SKM-1 treated with dmso at 0.1 percent for 144 hours (cell line): Measurements from ENCODE around the gene TADA1.
"Not testable (repeated sequence)": the region's sequence is repeated elsewhere in the genome, so short reads cannot be mapped to it uniquely, and the experiment has no call there.

Source experiments
- DNase-seq: peaks from one replicate; lab custom pipeline; 2025; ENCODE audit not compliant: unreplicated experiment; lab: John Stamatoyannopoulos, UW

The TADA1 gene

DNA sequence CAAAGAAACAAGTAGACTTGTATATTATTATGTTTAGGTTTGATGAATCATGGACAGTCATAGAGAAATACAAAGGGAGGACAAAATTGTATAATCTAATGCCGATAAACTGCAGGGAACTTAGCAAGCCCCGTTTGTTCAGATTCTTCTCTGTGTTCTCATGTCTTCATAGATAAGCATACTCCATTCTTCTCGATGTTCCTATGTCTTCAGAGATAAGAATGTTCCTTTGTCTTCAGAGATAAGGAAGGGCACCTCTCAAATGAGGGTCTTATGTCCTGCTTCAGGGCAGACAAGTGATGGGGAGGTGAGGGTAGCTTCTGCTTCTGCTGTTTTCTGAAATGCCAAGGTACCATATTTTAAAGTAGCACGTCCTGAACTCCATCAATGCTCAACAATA, 19.7 kb upstream of the TADA1 start:
- no peak for DNase-seq

DNA sequence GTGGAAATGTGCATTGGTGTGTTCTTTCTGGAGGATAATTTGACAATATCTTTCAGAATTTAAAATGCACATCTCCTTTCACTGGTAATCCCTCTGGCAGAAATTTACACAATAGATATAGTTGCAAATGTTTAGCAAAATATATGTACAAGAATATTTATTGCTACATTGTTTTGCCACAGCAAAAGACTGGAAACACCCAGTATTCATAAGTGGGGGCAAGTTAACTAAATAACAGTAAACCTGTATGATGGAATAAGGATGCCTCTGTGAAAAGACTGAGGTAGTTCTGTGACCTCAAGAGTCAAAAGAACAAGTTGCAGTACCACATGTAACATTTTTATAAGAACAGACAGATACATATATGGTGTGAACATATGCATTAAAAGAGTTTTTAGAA, 13.7 kb upstream of the TADA1 start:
- no peak for DNase-seq

DNA sequence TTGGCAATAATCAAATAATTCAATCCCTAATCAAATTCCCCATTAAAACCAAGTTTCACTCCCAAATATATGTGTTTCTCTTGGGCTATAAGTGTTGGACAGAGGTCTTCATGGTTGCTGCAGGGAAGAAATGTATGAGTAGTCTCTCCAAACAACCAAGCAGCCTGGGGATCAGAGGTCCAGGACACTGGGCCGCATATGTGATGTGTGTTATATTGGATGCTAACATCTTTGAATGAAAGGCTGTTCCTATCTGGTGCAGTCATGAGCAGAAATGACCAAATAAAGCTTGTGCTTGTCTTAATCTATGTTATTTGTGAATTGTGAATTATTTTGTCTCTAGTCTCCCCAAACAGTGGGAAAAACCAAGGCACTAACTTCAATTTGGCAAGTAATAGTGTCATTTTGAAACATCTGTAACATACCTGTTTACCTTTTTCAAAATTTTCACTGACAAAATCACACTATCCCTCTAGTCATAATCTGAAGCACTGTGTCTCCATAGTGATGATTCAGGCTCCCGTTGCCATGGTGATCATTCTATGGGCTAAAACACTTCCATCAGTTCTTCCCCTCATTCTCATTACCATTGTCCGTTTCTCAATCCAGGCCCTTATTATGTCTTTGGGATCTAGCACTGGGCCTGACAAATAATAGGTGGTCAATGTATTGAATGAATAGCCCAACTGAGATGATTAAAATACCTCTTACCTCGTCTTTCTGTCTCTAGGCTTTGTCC, 12.5 kb upstream of the TADA1 start:
- DNase-seq, result no peak

DNA sequence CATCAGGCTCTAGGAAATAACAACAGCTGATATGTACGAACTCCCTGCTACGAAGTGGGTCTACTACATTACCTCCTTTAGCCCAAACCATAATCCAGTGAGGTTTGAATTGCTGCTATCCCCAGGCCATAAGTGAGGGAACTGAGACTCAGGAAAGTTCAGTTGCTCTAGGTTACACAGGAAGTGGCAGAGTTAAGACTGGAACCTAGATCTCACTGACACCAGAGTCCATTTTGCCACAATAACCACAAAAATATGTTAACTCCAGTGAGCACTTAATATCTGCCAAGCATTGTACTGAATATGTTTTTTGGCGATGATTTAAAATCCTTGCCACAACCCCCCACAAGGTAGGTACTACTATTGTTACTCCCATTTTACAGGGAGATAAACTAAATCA, 8.9 kb upstream of the TADA1 start:
- no peak for DNase-seq

DNA sequence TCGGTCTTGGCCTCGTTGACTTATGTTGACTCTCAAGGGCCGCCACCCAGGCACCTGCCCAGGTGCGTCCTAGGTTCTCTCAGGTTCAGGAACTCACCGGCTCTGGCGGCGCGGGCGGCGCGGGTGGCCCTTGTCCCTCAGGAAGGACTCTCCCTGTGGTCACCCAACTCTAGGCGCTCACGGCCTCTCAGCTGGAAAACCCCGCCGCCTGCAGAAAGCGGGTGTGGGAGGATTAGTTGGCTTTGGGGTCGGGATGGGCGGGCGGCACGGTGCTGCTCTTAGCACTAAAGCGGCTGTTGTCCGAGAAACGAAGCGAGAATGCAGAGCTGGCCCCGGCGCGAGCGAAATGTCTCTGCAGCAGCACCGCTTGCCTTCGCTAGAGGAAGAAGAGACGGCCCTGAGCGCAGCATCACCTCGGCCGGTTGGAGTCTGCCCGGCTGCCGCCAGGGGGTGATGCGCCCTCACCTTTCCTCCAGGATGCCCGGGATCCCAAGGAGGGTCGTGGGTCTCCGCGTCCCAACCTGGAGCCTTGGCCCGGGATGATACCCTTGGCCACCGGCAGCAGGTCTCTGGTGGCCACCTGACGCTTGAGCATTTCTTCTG, 8.1 kb upstream of the TADA1 start:
- no peak for DNase-seq

DNA sequence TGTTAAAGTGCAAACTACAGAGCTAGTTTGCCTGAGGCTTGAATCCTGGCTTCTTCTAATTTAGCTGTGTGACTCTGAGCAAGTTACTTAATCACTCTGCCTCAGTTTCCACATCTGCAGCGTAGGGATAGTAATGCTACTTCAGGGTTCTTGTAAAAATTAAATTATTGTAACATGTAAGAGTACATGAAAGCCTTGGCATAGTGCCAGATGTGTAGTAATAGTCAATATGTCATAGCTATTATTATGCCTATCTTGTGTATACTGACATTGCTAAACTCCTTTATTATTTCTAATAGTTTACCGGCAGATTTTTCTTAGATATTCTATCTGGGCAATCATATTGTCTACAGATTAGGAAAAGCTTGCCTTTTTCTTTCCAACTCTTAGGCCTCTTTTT, 6.8 kb upstream of the TADA1 start:
- no peak for DNase-seq

DNA sequence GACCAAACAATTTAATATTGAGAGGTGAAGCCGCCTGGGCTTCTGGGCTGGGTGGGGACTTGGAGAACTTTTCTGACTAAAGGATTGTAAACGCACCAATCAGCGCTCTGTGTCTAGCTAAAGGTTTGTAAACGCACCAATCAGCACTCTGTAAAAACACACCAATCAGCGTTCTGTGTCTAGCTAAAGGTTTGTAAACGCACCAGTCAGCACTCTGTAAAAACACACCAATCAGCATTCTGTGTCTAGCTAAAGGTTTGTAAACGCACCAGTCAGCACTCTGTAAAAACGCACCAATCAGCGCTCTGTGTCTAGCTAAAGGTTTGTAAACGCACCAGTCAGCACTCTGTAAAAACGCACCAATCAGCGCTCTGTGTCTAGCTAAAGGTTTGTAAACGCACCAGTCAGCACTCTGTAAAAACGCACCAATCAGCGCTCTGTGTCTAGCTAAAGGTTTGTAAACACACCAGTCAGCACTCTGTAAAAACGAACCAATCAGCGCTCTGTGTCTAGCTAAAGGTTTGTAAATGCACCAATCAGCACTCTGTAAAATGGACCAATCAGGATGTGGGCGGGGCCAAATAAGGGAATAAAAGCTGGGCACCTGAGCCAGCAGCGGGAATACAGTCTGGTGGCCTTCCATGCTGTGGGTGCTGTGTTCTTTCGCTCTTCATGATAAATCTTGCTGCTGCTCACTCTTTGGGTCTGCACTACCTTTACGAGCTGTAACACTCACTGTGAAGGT, 2.3 kb upstream of the TADA1 start:
- DNase-seq, result not testable (repeated sequence)

DNA sequence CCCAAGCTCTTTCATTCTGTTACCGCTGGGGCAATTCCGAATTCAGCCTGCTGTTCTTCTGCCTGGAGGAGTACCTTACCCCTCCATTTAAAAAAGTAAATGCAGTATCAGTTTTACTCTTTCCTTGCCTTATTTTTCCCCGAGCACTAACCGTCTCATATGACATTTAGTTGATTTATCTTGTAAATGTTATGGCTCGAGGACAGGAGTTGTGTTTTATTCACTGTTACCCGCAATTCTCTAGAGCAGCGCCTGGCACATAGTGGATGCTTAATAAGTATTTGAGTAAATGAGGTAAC, 425 bp upstream of the TADA1 start:
- no peak for DNase-seq

DNA sequence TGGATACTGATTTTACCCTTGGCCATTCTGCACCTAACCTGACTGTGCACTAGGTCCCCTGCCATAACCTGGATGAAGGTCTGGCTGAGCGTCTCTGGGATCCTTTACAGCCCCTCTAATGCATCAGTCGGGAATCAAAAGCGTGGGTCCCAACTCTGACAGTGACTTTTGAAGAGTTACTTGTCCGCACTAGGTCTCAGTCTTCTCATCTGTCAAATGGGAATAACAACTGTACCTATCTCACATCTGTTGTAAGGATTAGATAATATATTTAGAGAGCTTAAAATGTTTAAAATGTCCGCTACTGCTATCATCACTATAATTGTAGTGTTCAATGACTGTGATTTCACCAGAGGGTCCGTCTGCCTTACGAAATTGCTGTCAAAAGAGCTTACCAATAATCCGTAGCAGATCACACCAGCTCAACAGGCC, 746 bp downstream of the TADA1 start:
- DNase-seq, result no peak

DNA sequence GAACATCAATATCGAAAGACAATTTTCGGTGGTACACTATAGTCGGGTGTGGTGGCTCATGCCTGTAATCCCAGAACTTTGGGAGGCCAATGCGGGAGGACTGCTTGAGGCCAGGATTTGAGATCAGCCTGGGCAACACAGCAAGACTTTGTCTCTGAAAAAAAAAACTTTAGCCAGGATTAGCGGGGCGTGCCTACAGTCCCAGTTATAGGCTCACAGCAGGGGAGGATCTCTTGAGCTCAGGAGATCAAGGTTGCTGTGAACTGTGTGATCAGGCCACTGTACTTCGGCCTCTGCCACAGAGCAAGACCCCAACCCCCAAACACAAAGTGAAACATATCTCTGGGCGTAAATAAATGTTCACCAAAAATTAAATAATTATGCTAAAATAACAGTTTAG, 1.6 kb downstream of the TADA1 start:
- no peak for DNase-seq

DNA sequence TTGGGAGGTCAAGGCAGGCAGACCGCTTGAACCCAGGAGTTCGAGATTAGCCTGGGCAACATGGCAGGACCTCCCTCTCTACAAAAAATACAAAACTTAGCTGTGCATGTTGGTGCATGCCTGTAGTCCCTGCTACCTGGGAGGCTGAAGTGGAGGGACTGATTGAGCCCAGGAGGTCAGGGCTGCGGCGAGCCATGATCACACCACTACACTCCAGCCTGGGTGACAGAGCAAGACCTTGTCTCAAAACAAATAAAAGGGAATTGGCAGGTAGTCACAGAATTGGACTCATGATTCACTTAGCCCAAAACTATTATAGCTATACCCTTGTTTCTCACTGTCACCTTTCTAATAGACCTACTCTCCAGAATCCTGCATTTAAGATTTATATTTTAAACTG, 5.5 kb downstream of the TADA1 start:
- no peak for DNase-seq

DNA sequence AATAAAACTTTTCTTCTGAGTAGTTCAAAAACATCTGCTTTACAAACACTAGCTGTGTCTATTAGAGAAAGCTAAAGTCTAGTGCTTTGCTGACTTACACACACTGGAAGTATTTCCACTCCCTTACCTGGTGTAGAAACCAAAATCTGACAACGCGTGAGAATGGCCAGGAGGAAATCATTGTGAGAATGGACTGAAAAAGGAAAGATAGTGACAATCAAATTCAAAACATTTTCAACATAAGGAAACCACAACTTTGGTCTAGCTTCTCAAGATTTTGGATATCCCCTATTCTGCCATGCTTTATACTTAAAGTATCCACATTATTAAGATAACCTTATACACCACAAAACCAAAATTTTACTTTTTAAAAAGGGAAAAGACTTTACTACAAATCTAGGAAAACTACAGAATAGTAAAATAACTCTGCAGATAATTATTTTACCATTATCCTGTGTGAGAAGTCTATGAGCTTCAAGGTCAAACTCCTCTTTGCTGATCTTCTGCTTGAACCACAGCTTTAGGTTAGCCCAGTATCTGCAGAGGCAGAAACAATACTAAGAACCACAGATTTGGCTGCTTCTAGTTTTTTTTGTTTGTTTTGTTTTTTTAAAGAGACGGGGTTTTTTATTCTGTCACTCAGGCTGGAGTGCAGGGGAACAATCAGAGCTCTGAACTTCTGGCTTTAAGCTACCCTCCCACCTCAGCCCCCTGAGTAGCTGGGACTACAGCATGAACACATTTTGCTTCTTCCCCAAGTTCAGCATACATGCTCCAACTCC, 6.6 kb downstream of the TADA1 start:
- DNase-seq, result no peak

DNA sequence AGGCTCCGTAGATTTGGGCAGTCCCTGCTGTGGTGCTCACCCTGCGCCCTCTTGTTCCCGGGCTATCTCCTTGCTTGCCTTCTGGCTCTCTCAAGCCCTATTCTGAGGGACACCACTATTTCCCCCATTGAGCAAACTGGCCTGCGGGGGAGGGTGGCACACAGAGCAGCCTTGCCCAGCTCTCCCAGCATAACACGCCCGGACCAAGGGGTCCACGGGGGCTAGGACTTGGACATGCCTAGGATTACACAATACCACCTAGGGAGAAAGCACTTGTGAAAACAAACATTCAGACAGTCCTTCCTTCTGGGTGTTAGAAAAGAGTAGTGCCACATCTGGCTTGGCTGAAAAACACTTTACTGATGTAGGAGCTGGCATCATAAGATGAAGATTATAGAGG, 7.4 kb downstream of the TADA1 start:
- DNase-seq, result no peak

DNA sequence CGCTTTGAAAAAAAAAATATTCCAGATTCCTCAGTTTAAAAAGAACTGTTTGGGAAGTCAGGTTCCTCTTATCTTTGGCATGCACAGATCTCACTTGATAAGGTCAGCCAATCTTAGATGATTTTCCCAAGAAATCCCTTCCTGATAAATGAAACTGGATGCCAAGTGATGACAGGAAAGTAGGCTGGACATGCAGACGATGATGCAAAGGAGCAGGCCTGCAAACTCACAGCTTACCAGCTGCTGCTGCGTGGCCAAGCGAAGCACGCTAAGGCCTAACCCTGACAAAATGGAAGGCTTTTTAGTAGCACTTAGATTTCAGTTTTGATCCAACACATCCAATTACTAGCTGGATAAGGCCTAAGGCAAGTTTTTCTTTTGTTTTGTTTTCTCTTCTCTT, 10.1 kb downstream of the TADA1 start:
- no peak for DNase-seq

DNA sequence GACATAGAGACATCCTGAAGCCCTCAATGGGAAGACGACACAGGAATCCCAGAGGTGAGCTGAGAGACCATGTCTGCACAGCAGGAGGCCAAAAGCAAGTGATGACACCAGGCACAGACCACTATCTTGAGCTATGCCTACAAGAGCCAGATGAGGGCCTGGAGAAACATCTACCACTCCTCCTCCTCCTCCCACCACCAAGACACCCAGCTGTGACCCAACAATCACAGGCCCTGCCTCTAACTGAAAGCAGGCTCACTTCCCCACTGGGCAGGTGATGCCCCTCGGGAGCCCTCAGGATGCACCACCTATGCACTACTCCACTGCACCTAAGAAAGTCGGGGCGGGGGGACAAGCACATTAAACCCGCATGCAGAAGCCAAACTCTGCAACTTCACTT, 16.5 kb downstream of the TADA1 start:
- no peak for DNase-seq

DNA sequence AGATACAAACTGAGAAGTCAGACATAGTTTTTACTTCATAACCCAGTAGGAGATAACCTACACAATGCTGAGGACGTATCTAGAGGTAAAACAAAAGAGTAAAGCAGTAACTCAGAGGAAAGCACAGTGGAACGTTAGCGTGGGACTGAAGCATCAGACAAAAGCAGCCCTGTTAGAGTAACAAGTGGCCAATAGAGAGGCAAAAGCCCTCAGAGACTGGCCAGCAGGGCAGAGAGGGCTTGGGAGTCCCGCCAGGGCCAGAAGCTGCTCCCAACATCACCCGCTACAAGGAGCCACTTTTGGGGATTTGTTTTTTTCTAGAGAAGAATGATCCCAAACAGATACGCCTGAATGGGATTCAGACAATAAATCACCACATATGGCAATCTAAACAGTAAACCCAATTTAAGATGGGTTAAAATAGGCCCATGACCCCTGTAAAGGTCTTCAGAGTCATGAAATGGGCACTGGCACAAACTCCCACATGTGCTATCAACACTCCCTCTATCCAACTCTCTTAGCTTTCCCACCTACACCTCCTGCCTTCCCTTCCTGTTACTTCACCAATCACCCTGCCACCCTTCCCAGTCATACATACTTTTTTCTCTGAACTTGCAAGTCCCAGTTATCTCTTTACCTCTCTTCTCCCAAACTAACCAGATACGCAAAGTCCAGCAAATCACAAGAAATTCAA, 17.2 kb downstream of the TADA1 start:
- no peak for DNase-seq

DNA sequence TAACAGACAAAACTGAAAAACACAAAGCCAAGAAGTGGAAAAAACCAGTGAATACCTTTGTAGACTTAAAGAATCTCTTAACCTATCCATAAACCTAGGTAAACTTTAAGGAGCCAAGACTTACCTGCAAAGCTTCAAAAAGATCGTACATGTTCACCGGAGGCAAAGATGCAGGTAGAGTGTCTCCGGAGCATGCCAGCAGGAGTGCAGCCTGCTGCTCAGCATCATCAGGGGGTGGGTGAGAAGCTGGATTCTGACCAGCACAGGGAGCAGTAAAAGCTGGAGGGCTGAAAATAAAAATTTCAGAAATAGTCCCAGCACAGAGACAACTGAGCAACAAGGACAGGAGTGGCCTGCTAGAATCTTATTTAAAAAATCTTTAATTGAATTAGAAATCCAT, 18.1 kb downstream of the TADA1 start:
- DNase-seq, result no peak

DNA sequence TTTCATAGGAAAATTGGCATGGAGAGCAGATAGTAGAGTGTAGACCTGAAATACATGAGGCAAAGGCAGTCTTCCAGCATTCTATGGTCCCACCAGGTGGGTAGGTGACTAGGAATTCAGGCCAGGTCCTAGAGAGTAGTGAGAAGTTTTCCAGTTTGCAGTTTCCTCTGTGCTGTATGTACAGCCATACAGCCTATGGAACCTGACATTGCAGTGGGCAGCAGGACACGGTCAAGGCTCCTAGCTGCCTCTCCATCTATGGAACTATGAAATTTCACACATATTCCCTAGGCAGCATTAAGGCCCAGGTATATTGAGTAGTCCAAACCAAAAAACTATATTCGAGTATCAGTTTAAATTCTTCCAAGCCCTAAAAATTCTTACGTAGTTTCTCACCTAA, 20.5 kb downstream of the TADA1 start:
- no peak for DNase-seq

DNA sequence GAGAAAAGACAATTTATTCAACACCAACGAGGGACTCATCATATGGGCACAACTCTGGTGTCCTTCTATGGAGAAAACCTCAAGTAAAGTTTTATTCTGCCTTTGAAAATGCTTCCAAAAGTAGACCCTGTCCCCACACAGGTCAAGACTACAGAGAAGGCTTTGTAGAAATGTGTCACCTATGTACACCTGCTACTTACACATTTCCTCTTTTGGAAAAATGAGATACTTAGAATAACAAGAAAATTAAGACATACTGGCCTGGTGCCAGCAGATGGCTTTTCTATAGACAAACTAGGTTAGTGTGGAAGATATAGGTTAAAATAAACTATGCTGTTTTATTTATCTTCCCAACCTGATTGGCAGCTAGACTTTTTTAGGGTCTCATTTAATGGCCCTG, 23.1 kb downstream of the TADA1 start:
- DNase-seq, result no peak

DNA sequence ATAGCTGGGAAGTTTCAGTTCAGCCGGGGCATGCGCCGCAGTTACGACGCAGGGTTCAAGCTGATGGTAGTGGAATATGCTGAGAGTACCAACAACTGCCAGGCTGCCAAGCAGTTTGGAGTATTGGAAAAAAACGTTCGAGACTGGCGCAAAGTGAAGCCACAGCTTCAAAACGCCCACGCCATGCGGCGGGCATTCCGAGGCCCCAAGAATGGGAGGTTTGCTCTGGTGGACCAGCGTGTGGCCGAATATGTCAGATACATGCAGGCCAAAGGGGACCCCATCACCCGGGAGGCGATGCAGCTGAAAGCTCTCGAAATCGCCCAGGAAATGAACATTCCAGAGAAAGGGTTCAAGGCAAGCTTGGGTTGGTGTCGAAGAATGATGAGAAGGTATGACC, 26.9 kb downstream of the TADA1 start:
- DNase-seq, result no peak

DNA sequence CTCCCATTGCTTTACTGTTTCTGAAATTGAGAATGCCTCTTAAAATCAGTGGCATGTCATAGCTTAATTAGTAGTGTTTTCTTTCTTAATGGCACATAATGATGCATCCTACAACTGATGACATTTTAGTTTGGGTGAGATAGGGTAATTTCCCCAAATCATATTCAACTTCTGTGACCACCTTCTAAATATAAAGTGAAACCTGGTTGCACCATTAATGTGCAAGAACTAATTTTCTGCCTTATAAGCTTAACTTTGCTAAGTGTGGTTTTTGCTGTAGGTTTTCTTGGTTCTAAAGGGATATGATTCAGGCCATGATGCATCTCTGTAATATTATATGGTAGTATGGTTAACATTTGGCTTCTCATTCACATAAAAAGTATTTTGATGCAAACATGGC, 27.9 kb downstream of the TADA1 start:
- no peak for DNase-seq
